GM12878 (cell line): Measurements from ENCODE around the gene FASN. TPM values are rescaled to one million over a fixed set of nuclear protein-coding genes. Genes with fewer than 3 reads are reported as not detected.

Experiments
- ATAC-seq: fragments of 200-7000 bp; cut with Tn5 transposase; 3 replicates; pipeline ENCODE4 v1.9.1; 2020; ENCODE audit warnings: mild to moderate bottlenecking, moderate library complexity
- BruUV-seq: library from RNA; stranded (reverse); fragments of 400-500 nt; replicated peaks from 2 replicates; lab custom pipeline; 2021; lab: Mats Ljungman, UMichigan
- CTCF ChIA-PET: fragments of 300-600 bp; sonication (Branson Sonifier 250); formaldehyde crosslinking; extraction: SDS; loops from one replicate; lab custom pipeline; 2021; ENCODE audit warnings: inconsistent platforms; lab: Yijun Ruan, JAX
- POLR2A ChIA-PET: fragments of 350-600 bp; formaldehyde crosslinking; extraction: SDS; loops from one replicate; lab custom pipeline; 2021; ENCODE audit warnings: inconsistent platforms; lab: Charles Lee
- RAD21 ChIA-PET: fragments of 300-600 bp; sonication (Branson Sonifier 250); formaldehyde crosslinking; loops from one replicate; lab custom pipeline; 2023; ENCODE audit warnings: antibody characterized with exemption; ENCODE audit not compliant: unreplicated experiment; lab: Charles Lee
- SMC1A ChIA-PET: fragments of 300-600 bp; sonication (Branson Sonifier 250); formaldehyde crosslinking; loops from one replicate; lab custom pipeline; 2023; ENCODE audit not compliant: unreplicated experiment, uncharacterized antibody; lab: Charles Lee
- DNase-seq: peaks from one replicate; pipeline ENCODE4 v3.0.0-alpha.2; 2011; ENCODE audit warnings: low read depth, low spot score
- FAIRE-seq: peaks from 3 replicates; lab custom pipeline; 2011; peaks lifted over from hg19 to GRCh38; lab: Jason Lieb, UNC
- H2AFZ ChIP-seq: 2 replicates; pipeline ENCODE4 v1.6.0; 2011; ENCODE audit warnings: low read depth, low read length, control low read depth; ENCODE audit not compliant: control insufficient read depth
- H3K27ac ChIP-seq: 2 replicates; pipeline ENCODE4 v1.5.1; 2011; ENCODE audit warnings: control low read depth; ENCODE audit not compliant: control insufficient read depth, insufficient read depth
- H3K27me3 ChIP-seq, 2 experiments: replicated peaks in 1 of 2; 2 replicates each; pipeline versions ENCODE4 v1.6.0 to v1.6.1; 2011; ENCODE audit warnings: low read length in 1 of 2; ENCODE audit not compliant: control insufficient read depth in 2 of 2, insufficient read depth in 2 of 2
- H3K36me3 ChIP-seq, 2 experiments: 2 replicates each; pipeline ENCODE4 v1.5.1; 2011; ENCODE audit warnings: low read length in 1 of 2; ENCODE audit not compliant: control insufficient read depth in 2 of 2, insufficient read depth in 2 of 2
- H3K4me1 ChIP-seq: 2 replicates; pipeline ENCODE4 v1.6.1; 2011; ENCODE audit warnings: mild to moderate bottlenecking, low read length, moderate library complexity, mixed read lengths; ENCODE audit not compliant: control insufficient read depth, insufficient read depth
- H3K4me2 ChIP-seq: 2 replicates; pipeline ENCODE4 v1.6.0; 2011; ENCODE audit warnings: control low read depth; ENCODE audit not compliant: control insufficient read depth, insufficient read depth
- H3K4me3 ChIP-seq: fragments of 200-600 bp; sonication (generic); 2 replicates; pipeline ENCODE4 v1.5.1; 2016
- H3K79me2 ChIP-seq: 2 replicates; pipeline ENCODE4 v1.6.0; 2011; ENCODE audit warnings: low read length; ENCODE audit not compliant: control insufficient read depth, insufficient read depth
- H3K9ac ChIP-seq: 2 replicates; pipeline ENCODE4 v1.8.0; 2011; ENCODE audit warnings: low read length, control low read depth, mixed read lengths; ENCODE audit not compliant: control insufficient read depth, insufficient read depth
- H3K9me3 ChIP-seq: replicated peaks from 3 replicates; pipeline ENCODE4 v1.5.1; 2011; ENCODE audit warnings: mild to moderate bottlenecking, low read length; ENCODE audit not compliant: control insufficient read depth, insufficient read depth
- H4K20me1 ChIP-seq: 2 replicates; pipeline ENCODE4 v1.6.0; 2011; ENCODE audit not compliant: control insufficient read depth, insufficient read depth
- CHD2 ChIP-seq: IDR thresholded peaks from 2 replicates; pipeline ENCODE4 v1.6.1; 2011; ENCODE audit warnings: low read depth, low read length, improper control_type of control experiment, borderline replicate concordance
- NR2F1 ChIP-seq: fragments of 450-650 bp; conservative IDR thresholded peaks from 2 replicates; pipeline ENCODE4 v1.6.1; 2017; ENCODE audit warnings: mild to moderate bottlenecking
- POLR2A ChIP-seq: IDR thresholded peaks from 2 replicates; pipeline ENCODE4 v1.6.1; 2011; ENCODE audit warnings: low read depth, mild to moderate bottlenecking, low read length
- RAD21 ChIP-seq: IDR thresholded peaks from 2 replicates; pipeline ENCODE4 v1.6.1; 2011; ENCODE audit warnings: mild to moderate bottlenecking, low read depth, low read length, moderate library complexity; ENCODE audit not compliant: insufficient read depth
- RUNX3 ChIP-seq: IDR thresholded peaks from 2 replicates; pipeline ENCODE4 v1.6.1; 2012; ENCODE audit warnings: low read length, inconsistent platforms
- SMC3 ChIP-seq: IDR thresholded peaks from 2 replicates; pipeline ENCODE4 v1.6.1; 2011; ENCODE audit warnings: low read length, improper control_type of control experiment, borderline replicate concordance
- SRF ChIP-seq, 2 experiments: IDR thresholded peaks; 2 replicates each; pipeline ENCODE4 v1.6.1; 2011; ENCODE audit warnings: low read depth in 2 of 2, low read length in 2 of 2, mild to moderate bottlenecking in 1 of 2, moderate library complexity in 1 of 2
- WGBS: methylation state at CpG from one replicate; pipeline ENCODE4 v1.1.6; 2016; ENCODE audit warnings: low lambda C conversion rate; ENCODE audit not compliant: insufficient replicate concordance, insufficient coverage; ENCODE audit errors: missing lambda C conversion rate; 5-methylcytosine and 5-hydroxymethylcytosine counted together
- in situ Hi-C: fragments of 300-500 bp; cut with MboI; formaldehyde crosslinking; loops from 9 replicates; pipeline ENCODE4 v1.14.3; 2018; ENCODE audit warnings: mixed read lengths
- intact Hi-C: fragments of 100-400 bp; cut with micrococcal nuclease; formaldehyde crosslinking; loops from one replicate; pipeline ENCODE4 v1.14.2; 2022; ENCODE audit not compliant: unreplicated experiment
- polyA plus RNA-seq, 11 experiments: library from polyadenylated mRNA; depleted of rRNA in 4 of 11; unstranded in 6 of 11; stranded (reverse) in 5 of 11; fragments of >200 nt; fragmentation: Nextera tagmentation in 4 of 11; fragmentation: Illumina TruSeq in 1 of 11; extraction: Ambion mirVana in 4 of 11; extraction: Trizol in 1 of 11; gene quantifications; 1 replicate in 1 of 11; 2 replicates in 10 of 11; pipeline versions ENCODE4 v1.2.1 to v1.2.3, GENCODE V29; 2011 to 2016; ENCODE audit warnings: inconsistent platforms in 2 of 11, missing spikeins in 2 of 11, low read depth in 1 of 11
- total RNA-seq, 4 experiments: library from RNA; depleted of rRNA in 3 of 4; stranded (reverse); fragments of >200 nt in 3 of 4; fragmentation: Illumina TruSeq in 1 of 4; extraction: Trizol in 1 of 4; gene quantifications; 2 replicates each; pipeline versions ENCODE4 v1.2.1 to v1.2.3, GENCODE V29; 2013 to 2021

Gene FASN
- total and polyA plus RNA-seq, 10 of the 15 experiments (the other 5 are each of a cell fraction or from before 2014, with no cell fraction given), result 0.19 to 333 (median 30.4) TPM

- TF ChIP-seq NR2F1 (no peak), RUNX3 (no peak), CHD2 (no peak), SRF (IDR thresholded peaks at IDR 0.05; ENCODE audit: low read depth in 2 of 2, low read length in 2 of 2) (no peak), RAD21 (no peak)
- TF ChIP-seq, all 136 proteins: peak for 0
Measured at GRCh38 chr17:82060614-82061013, 37.4 kb downstream of the FASN start (continued).

GRCh38 chr17:82060001-82060380 lies 38.0 kb downstream of the FASN start:
- peaks cover 8% of the 10 kb centered on the region for H3K4me1 ChIP-seq

More at GRCh38 chr17:82060001-82060380, 38.0 kb downstream of the FASN start:
- Histone ChIP-seq H3K9me3 (no peaks in the 10 kb centered on the region), H3K36me3 (peaks cover 3 to 34% of the 10 kb centered on the region in 2 experiments), H3K79me2 (peaks cover 9% of the 10 kb centered on the region), H4K20me1 (no peaks in the 10 kb centered on the region), H2AFZ (no peak overlapping the region), H3K9ac (no peak overlapping the region), H3K27me3 (no peaks in the 10 kb centered on the region), H3K27ac (no peak overlapping the region), H3K4me2 (no peak overlapping the region), H3K4me3 (no peak overlapping the region)
- FAIRE-seq (no peak), ATAC-seq (no peak), DNase-seq (no peak)
- in situ Hi-C loops (no loop called here), intact Hi-C loops (no loop called here)
- ChIA-PET SMC1A (no interaction called here), POLR2A (no interaction called here), CTCF (interaction anchor here (1.1 kb wide), 1 partner anchor 22 kb away, joined by 3 read pairs; the partner anchor contains the start of gene DCXR), RAD21 (no interaction called here)
- BruUV-seq, result no TSS peak
- 77% methylated on average over 16 of the region's 16 CpGs for WGBS
- 0 out of 2 replicates have a peak, but pooled peaks have one; percentile 4 for TF ChIP-seq POLR2A
- TF ChIP-seq SMC3, result no peak
